Renal cortical epithelial cell (primary cell): ENCODE measurements around the gene RNF19B. TPM values are rescaled to one million over a fixed set of nuclear protein-coding genes. Genes with fewer than 3 reads are reported as not detected.

Experiments used
- DNase-seq: peaks from one replicate; pipeline ENCODE4 v3.0.0-alpha.2; 2011; ENCODE audit warnings: low read depth
- total RNA-seq: library from RNA; depleted of rRNA; stranded (reverse); fragments of >200 nt; gene quantifications from 2 replicates; pipeline ENCODE4 v1.2.3, GENCODE V29; 2014

The RNF19B gene
- total RNA-seq, 1 donor from 2014 or later = 21.0 TPM

DNA sequence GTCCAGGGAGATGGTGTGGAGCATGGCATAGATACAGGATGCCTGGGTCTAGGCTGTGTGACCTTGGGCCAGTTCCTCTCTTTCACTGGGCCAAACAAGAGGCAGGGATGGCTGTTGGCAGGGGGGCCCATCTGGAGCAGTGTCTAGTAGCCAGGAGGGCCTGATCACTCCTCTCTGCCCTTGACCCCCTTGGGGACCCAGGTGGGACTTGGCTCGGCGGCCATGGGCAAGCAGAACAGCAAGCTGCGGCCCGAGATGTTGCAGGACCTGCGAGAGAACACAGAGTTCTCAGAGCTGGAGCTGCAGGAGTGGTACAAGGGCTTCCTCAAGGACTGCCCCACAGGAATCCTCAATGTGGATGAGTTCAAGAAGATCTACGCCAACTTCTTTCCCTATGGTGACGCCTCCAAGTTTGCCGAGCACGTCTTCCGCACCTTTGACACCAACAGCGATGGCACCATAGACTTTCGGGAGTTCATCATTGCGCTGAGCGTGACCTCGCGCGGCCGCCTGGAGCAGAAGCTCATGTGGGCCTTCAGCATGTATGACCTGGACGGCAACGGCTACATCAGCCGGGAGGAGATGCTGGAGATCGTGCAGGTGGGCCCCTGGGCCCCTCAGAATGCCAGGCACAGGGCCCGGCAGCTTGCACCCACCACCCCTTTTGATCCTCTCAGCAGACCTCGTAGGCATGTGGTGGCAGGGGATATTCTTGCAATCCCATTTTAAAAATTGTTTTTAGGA is 75.8 kb downstream of the RNF19B start:
- no peak for DNase-seq

DNA sequence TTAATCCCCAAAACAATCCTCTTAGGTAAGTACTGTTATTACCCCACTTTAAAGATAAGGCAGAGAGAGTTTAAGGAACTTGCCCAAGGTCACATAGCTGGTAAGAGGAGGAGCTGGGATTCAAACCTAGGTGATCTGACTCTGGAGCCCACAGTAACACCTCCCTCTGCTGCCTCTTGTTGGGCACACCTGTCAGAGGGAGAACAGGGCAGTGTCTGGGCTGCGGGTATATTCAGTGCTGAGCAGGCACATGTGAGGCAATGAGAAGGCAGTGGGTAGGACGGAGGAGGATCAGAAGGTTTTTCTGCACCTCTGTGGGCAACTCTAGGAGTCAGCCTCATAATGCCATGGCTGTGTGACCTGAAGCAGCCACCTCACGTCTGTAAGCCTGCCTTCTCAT is 76.5 kb downstream of the RNF19B start:
- DNase-seq = no peak

DNA sequence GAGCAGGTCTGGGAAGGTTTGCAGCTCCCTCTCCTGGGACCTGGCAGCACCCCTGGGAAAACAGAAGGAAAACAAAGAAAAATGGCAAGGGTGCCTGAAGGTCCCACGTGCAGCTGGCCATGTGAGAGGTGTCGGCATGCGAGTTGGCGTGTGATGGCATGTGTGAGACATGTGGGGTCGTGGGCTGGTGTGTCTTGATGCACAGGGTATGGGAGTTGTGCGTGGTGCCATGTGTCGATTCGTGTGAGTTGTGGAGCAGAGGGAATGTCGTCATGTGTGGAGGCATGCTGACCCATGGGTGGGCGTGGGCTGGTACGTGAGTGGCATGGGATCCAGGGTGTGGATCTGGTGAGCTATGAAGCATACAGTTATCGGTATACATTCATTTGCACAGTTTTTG is 77.0 kb downstream of the RNF19B start:
- no peak for DNase-seq

DNA sequence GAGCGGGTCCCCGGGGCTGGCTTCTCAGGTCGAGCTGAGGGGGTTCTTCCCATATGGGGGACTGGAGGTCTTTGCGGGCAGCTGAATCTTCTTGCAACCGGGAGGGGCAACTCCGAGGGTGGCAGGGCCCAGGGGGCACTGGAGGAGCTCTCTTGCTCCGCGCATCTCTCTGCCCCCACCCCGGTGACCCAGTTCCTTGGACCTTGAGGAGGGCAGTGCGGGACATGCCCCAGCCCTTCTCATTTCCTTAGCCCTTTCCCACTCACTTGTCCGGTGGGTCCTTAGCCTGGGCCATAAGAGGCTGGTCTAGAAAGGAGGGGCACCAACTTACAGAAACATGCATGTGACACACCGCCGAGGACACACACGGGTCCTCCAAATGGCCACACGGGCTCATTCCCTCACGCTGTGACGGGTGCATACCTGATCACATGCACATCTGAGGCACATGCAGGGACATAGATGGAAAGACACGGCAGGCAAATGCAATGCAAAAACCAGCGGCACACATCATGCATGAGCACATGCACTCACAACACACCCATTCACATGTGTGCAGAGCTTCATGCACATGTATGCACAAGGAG is 77.7 kb downstream of the RNF19B start:
- no peak for DNase-seq

Other genes with a start within 250 kb of the RNF19B start
- 94.7 and 105 TPM in 2 replicates for gene YARS1, start 147.5 kb downstream of the RNF19B start, total RNA-seq
- gene S100PBP, start 147.2 kb downstream of the RNF19B start, total RNA-seq = 44.8 and 62.9 TPM in 2 replicates
- gene FNDC5, start 93.9 kb downstream of the RNF19B start, total RNA-seq = 0.70 TPM in 1 of 2 replicates, not detected in the other
- gene HPCA, start 78.3 kb downstream of the RNF19B start, total RNA-seq = 0.05 TPM in 1 of 2 replicates, not detected in the other
- 111 and 122 TPM in 2 replicates for gene TMEM54, start 63.4 kb downstream of the RNF19B start, total RNA-seq
- 196 and 272 TPM in 2 replicates for gene AK2, start 72.1 kb upstream of the RNF19B start, total RNA-seq
- 3.5 and 5.1 TPM in 2 replicates for gene AZIN2, start 116.3 kb upstream of the RNF19B start, total RNA-seq
- 1.6 and 6.4 TPM in 2 replicates for gene TRIM62, start 217.2 kb upstream of the RNF19B start, total RNA-seq